GM19467 (cell line): Measurements from ENCODE around the gene MOCOS.
"Not testable (repeated sequence)": the region's sequence is repeated elsewhere in the genome, so short reads cannot be mapped to it uniquely, and the experiment has no call there.

Experiments
- ATAC-seq: cut with Tn5 transposase; IDR thresholded peaks from one replicate; pipeline ENCODE4 v1.9.1; 2021; ENCODE audit warnings: mild to moderate bottlenecking, moderate library complexity; ENCODE audit not compliant: unreplicated experiment

Gene MOCOS

DNA sequence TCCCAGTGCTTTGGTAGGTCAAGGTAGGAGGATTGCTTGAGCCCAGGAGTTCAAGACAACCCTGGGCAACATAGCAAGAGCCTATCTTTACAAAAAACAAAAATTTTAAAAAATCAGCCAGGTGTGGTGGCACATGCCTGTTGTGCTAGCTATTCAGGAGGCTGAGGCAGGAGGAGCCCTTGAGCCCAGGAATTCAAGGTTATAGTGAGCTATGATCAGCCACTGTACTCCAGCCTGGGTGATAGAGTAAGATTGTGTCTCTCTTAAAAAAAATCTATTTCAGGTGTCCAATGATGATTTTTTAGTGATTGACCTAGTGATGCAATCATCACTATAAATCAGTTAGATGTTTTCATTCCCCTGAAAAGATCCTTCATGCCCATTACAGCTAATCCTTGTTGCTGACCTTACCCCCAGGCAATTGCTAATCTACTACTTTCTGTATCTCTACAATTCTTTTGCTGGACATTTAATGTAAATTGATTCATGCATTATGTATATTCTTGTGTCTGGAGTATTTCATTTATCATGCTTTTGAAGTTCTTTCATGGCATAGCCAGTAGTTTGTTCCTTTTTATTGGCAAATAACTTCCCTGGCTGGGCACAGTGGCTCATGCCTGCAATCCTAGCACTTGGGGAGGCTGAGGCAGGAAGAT, 10.3 kb downstream of the MOCOS start:
- no peak for ATAC-seq

GRCh38 chr18:36199691-36200295, 12.5 kb downstream of the MOCOS start:
- no peak for ATAC-seq

DNA sequence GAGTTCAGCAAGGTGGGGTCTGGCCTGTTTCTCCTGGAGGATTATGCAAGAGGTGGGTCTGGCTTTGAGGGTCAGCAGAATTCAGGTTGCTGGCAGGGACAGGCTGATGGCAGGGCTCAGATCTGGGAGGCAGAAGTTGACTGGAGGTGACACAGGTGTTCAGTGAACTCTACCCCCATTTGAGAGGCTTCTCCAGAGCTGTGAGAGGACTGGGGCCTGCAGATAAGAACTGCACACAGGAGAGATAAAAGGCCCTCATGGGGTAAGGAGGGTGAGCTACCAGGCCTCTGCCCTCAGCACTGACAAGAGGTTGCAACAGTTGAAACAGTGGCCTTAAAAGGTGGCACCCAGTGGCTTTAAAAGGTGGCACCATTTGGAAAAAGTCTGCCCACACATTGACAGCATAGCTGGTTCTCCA, 13.1 kb downstream of the MOCOS start:
- no peak for ATAC-seq

DNA sequence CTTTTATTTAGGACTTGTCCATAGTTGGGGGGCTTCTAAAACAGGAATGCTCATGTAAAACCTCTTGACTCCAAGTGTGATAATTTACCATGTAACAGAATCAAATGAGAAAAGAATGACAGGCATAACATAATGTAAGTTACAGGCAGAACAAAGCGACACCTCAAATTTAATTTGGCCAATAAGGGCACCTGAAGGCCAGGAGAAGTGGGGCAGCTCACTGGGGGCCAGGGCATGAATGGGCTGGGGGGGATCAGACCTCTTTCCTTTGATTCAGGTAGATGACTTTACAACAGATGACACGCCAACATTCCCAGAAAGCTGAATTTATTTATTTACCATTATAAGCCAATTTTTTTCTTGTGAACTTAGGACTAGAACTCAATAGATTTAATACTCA, 14.5 kb downstream of the MOCOS start:
- ATAC-seq = no peak

- ATAC-seq = no peak
Measured at GRCh38 chr18:36203360-36203895, 16.1 kb downstream of the MOCOS start.

DNA sequence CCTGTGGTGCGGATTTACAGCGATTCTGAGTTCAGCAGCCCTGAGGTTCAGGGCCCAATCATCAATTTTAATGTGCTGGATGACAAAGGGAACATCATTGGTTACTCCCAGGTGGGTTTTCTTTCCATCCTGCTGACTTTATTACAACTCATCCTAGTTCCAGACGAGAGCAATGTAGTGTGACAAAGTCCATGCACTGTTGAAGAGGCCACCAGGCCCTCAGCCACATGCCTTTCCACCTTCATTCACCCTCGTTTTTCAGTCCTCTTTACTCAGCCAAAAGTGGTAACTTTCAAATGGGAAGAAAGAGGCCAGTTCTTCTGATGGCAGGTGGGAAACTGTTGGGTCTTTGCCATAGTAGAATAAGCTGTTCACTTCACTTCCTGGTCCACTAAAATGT, 17.9 kb downstream of the MOCOS start:
- no peak for ATAC-seq

GRCh38 chr18:36207303-36207702, 20.0 kb downstream of the MOCOS start:
- no peak for ATAC-seq

DNA sequence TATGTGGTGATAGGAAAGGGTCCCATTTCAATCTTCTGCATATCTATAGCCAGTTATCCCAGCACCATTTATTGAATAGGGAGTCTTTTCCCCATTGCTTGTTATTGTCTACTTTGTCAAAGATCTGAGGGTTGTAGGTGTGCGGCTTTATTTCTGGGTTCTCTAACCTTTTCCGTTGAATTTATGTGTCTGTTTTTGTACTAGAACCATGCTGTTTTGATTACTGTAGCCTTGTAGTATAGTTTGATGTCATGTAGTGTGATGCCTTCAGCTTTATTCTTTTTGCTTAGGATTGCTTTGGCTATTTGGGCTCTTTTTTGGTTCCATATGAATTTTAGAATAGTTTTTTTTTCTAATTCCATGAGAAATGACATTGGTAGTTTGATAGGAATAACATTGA, 20.7 kb downstream of the MOCOS start:
- ATAC-seq = not testable (repeated sequence)

DNA sequence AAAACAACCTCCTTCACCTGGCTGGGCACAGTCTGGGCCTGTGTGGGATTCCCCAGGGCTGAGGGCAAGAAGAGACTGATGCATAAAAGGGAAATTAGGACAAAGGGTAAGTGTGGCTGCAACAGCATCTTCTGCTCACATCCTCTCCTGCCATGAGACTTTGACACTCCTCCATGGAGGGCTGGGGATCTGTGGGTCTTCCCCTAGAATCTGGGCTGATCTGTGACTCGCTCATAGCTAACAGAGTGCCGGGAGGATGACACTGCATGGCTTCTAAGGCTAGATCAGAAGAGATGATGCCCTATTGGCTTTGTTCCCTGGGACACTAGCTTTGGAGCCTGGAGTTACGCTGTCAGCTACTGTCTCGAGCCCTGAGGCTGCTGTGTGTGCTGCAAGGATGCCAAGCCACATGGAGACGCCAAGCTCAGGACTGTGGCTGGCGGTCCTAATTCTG, 24.3 kb downstream of the MOCOS start:
- no peak for ATAC-seq

- ATAC-seq = no peak
Measured at GRCh38 chr18:36212301-36213171, 25.2 kb downstream of the MOCOS start.

DNA sequence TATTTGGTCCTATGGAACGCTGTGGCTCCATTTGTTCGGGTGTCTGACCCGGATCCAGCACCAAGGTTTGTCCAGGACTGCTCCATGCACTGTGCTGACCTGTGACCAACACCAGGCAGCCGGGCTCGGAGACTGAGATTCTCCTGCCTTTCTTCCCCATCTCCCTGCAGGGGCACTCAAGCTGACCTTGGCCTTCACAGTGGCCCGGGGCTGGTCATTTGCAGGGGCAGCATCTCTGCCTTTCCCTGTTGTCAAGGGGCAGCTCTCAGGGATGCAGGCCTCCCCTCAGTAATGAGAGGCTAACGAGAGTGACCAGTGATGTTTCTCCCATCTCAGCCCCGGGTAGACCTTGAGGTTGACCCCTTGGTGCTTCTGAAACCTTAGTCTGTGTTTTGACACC, 27.5 kb downstream of the MOCOS start:
- ATAC-seq = no peak

DNA sequence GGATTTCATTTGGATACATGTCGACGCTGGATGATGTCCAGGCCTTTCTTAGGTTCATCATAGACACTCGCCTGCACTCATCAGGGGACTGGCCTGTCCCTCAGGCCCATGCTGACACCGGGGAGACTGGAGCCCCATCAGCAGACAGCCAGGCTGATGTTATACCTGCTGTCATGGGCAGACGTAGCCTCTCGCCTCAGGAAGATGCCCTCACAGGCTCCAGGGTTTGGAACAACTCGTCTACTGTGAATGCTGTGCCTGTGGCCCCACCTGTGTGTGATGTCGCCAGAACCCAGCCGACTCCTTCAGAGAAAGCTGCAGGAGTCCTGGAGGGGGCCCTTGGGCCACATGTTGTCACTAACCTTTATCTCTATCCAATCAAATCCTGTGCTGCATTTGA, 28.3 kb downstream of the MOCOS start:
- no peak for ATAC-seq

- ATAC-seq = no peak
Measured at GRCh38 chr18:36217348-36217747, 30.1 kb downstream of the MOCOS start.

GRCh38 chr18:36229188-36229587, 41.9 kb downstream of the MOCOS start:
- no peak for ATAC-seq

DNA sequence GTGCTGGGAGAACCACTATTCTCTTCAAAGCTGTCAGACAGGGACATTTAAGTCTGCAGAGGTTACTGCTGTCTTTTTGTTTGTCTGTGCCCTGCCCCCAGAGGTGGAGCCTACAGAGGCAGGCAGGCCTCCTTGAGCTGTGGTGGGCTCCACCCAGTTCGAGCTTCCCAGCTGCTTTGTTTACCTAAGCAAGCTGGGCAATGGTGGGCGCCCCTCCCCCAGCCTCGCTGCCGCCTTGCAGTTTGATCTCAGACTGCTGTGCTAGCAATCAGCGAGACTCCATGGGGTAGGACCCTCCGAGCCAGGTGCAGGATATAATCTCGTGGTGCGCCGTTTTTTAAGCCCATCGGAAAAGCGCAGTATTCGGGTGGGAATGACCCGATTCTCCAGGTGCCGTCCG, 53.2 kb downstream of the MOCOS start:
- ATAC-seq = not testable (repeated sequence)

DNA sequence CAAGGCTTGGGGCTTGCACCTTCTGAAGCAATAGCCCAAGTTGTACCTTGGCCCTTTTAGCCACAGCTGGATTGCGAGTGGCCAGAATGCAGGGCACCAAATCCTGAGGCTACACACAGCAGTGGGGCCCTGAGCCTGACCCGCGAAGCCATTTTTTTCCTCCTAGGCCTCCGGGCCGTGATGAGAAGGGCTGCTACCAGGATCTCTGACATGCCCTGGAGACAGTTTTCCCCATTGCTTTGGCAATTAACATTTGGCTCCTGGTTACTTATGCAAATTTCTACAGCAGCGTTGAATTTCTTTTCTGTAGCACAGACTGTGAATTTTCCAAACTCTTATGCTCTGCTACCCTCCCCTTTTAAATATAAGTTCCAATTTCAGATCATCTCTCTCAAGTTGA, 54.5 kb downstream of the MOCOS start:
- no peak for ATAC-seq

DNA sequence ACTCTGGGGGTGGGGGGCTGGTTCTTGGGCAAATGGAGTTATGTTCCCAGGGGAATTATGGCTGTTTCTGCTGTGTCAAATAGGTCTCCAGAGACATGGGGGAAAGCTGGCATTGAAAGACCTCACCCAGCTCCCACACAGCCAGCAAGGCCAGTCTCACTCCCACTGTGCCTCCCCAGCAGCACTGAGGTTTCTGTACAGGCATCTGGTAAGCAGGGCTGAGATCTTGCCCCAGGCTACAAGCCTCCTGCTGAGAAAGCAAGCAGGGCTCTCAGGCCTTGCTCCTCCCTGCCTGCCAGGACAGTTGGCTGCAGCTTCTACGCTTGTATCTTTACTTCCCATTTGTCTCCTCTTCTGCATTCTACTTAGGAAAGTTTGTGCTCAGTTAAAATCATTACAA, 59.7 kb downstream of the MOCOS start:
- ATAC-seq = no peak

DNA sequence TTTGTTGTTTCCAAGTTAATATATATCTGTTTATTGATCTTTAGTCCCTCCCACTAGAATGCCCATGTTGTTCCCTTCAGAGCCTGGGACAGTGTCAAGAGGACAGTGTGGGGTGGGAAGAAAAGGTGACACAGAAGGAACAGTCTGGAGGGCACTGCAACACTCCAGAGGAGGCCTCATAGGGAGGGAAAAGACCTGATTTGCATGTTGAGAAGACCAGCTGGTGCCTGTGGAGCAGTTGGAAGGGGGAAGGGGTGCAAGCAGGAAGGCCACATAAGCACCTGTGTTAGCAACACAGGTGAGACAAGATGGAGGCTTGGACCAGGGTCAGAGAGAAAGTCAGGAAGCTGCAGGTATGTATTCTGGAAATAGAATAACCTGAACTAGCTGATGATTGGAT, 62.1 kb downstream of the MOCOS start:
- ATAC-seq = no peak

DNA sequence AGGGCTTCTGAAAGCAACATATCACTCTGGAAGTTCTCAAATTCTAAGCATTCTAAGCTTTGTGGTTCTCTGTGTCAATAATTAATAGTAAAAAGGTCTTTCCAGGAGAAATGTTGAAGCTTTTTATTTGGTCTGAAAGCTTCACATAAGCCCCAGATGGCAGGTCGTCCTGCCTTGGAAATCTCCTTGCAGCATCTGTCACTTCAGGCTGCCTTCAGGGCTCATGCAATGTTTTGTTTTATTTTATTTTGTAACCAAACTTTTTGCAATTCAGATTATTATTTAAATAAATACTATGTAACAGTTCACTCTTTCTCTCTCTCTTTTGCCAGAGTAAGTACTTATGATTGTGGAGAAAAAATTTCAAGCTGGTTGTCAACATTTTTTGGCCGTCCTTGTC, 63.5 kb downstream of the MOCOS start:
- ATAC-seq = no peak

- ATAC-seq = no peak
Measured at GRCh38 chr18:36255072-36255698, 67.9 kb downstream of the MOCOS start.

DNA sequence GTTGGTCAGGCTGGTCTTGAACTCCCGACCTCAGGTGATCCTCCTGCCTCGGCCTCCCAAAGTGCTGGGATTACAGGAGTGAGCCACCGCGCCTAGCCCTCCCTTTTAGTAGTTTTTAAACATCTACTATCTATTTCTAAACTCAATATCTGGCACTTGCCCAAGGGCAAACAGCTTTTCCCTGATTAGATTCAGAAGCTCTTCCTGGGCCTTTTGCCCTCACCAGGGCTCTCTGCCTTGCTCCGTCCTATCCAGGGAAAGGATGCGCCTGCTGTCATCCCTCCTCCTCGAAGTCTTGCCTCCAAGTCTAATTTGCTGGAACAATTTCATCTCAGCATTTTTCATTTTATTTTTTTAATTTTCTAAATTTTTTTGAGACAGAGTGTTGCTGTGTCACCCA, 68.8 kb downstream of the MOCOS start:
- no peak for ATAC-seq
